ENCODE data around the gene TRIM37.
"Not testable (repeated sequence)": the region's sequence is repeated elsewhere in the genome, so short reads cannot be mapped to it uniquely, and the experiment has no call there.

TRIM37 gene

GRCh38 chr17:59106463-59107305, at the start of gene TRIM37:
TRIM37 (minus strand) TSS chr17:59106880; CDS start chr17:59106461, 419 bp downstream.
- peak; percentile 98 for DNase-seq

- peak; percentile 83 for DNase-seq
These were observed 48.9 kb upstream of the TRIM37 start, which contains the start of gene PRR11 for GRCh38 chr17:59155439-59156177. PRR11 (plus strand) TSS chr17:59155746; CDS start chr17:59169753, 14,007 bp downstream.

GRCh38 chr17:59154721-59155438, 48.2 kb upstream of the TRIM37 start, which contains the start of gene SKA2:
SKA2 (minus strand) TSS chr17:59155186; CDS start chr17:59155163, 23 bp downstream.
- peak; percentile 92 for DNase-seq

- DNase-seq: peak; percentile 21
These were observed 47.6 kb upstream of the TRIM37 start for GRCh38 chr17:59154292-59154720.

GRCh38 chr17:59152925-59153324, 46.2 kb upstream of the TRIM37 start:
- DNase-seq: no peak

GRCh38 chr17:59151591-59151990, 44.9 kb upstream of the TRIM37 start:
- DNase-seq: no peak

GRCh38 chr17:59151006-59151405, 44.3 kb upstream of the TRIM37 start:
- no peak for DNase-seq

- DNase-seq: no peak
These were observed 43.3 kb upstream of the TRIM37 start for GRCh38 chr17:59149841-59150511.

GRCh38 chr17:59149051-59149450, 42.4 kb upstream of the TRIM37 start:
- DNase-seq: no peak

GRCh38 chr17:59145571-59146096, 39.0 kb upstream of the TRIM37 start:
- DNase-seq: no peak

GRCh38 chr17:59141860-59142259, 35.2 kb upstream of the TRIM37 start:
- no peak for DNase-seq

- no peak for DNase-seq
These were observed 33.3 kb upstream of the TRIM37 start for GRCh38 chr17:59139939-59140338.

- DNase-seq: not testable (repeated sequence)
These were observed 31.7 kb upstream of the TRIM37 start for GRCh38 chr17:59138339-59138738.

GRCh38 chr17:59131131-59131530, 24.5 kb upstream of the TRIM37 start:
- DNase-seq: no peak

- DNase-seq: no peak
These were observed 23.1 kb upstream of the TRIM37 start for GRCh38 chr17:59129814-59130213.

- no peak for DNase-seq
These were observed 20.2 kb upstream of the TRIM37 start for GRCh38 chr17:59126809-59127417.

GRCh38 chr17:59124665-59125064, 18.0 kb upstream of the TRIM37 start:
- no peak for DNase-seq

GRCh38 chr17:59121901-59122480, 15.3 kb upstream of the TRIM37 start:
- DNase-seq: no peak

- no peak for DNase-seq
These were observed 8.8 kb upstream of the TRIM37 start for GRCh38 chr17:59115474-59115873.

GRCh38 chr17:59111539-59111938, 4.9 kb upstream of the TRIM37 start:
- no peak for DNase-seq

GRCh38 chr17:59110973-59111372, 4.3 kb upstream of the TRIM37 start:
- no peak for DNase-seq
